ENCODE results near the gene SPOCK1. TPM values are rescaled to one million over a fixed set of nuclear protein-coding genes. Genes with fewer than 3 reads are reported as not detected.

SPOCK1 gene
- total and polyA plus RNA-seq, 12 donors = 13.7 to 70.3 (median 28.6) TPM

DNA sequence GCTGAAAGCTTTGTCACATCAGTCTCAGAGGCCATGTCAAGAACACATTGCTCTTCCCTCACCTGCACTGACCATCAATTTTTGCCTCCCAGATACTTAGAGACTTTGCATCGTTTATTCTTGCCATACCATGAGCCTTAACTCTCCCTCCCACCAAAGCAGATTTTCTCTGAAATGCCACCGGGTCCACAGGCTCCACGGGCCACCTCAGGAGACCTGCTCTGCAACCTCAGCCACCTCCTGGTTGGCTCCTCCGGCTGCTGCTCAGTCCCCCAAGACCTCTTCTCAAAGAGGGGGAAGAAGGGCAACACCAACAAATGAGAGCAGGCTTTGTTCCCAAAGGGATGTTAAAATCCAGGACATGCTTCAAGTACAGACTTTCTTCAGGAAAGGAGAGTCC, 400.5 kb downstream of the SPOCK1 start:
- intact Hi-C loops (cut with DNase I) = no loop called here
- DNase-seq (no peak), ATAC-seq (no peak)
- Histone ChIP-seq H3K4me1 (peaks cover 0 to 10% (median 0%) of the 10 kb centered on the region in 9 donors), H3K27ac (no peak overlapping the region), H3K4me3 (no peak overlapping the region), H3K27me3 (no peaks in the 10 kb centered on the region), H3K9me3 (no peaks in the 10 kb centered on the region), H3K36me3 (no peaks in the 10 kb centered on the region)
- 78% methylated on average over 4 of the region's 4 CpGs for WGBS, 2 donors
- TF ChIP-seq, protein P1, sequence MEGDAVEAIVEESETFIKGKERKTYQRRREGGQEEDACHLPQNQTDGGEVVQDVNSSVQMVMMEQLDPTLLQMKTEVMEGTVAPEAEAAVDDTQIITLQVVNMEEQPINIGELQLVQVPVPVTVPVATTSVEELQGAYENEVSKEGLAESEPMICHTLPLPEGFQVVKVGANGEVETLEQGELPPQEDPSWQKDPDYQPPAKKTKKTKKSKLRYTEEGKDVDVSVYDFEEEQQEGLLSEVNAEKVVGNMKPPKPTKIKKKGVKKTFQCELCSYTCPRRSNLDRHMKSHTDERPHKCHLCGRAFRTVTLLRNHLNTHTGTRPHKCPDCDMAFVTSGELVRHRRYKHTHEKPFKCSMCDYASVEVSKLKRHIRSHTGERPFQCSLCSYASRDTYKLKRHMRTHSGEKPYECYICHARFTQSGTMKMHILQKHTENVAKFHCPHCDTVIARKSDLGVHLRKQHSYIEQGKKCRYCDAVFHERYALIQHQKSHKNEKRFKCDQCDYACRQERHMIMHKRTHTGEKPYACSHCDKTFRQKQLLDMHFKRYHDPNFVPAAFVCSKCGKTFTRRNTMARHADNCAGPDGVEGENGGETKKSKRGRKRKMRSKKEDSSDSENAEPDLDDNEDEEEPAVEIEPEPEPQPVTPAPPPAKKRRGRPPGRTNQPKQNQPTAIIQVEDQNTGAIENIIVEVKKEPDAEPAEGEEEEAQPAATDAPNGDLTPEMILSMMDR (IDR thresholded peaks at IDR 0.05) = no peak

DNA sequence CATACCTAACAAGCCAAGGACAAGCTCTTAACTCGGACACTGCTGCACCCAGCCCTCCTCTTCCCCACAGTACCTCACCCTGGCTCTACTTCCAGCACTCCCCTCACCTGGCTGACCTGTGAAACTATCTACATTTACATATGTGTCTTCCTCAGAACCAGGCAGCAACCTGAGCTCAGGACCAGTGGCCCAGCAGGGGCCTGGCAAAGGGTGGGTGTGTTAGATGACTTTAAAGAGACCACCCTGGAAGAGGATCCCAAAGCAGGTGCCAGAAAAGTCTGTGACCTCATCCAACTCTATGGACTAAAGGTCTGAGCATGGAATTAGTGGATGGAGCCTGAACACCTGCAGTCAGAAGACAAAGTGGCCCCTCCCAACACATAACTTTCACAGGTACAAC, 400.9 kb downstream of the SPOCK1 start:
- 60 to 74% methylated on average over 1 of the region's 1 CpG for WGBS, 2 donors
- H3K4me1 ChIP-seq = peaks cover 0 to 10% (median 0%) of the 10 kb centered on the region in 9 donors
- H3K27me3 ChIP-seq = no peaks in the 10 kb centered on the region
- no peak for DNase-seq
- TF ChIP-seq, protein P1 (IDR thresholded peaks at IDR 0.05) = no peak
- H3K36me3 ChIP-seq = no peaks in the 10 kb centered on the region
- no peak overlapping the region for H3K27ac ChIP-seq
- H3K4me3 ChIP-seq = no peak overlapping the region
- no peak for ATAC-seq
- intact Hi-C loops (cut with DNase I) = no loop called here
- no peaks in the 10 kb centered on the region for H3K9me3 ChIP-seq

DNA sequence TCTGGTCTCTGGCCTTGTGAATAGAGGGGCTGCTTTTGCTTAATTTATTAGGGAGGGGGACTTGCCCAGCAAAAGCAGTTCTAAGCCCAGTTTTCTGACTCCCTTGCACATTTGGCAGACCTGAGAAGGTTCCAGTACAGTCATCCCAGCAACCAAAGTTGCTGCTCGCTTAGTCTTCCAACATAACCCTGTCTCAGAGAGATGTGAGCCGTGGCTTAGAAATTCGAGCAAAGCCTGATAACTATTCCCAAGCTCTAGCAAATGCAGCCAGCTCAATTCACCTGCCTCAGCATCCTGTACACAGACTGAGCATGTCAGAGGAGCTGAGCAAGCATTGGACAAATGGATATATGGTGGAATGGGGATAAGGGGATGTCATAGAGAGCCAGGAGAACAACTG, 401.9 kb downstream of the SPOCK1 start:
- WGBS, 2 donors = 87 to 93% methylated on average over 3 of the region's 3 CpGs
- Histone ChIP-seq H3K27ac (no peak overlapping the region), H3K36me3 (no peaks in the 10 kb centered on the region), H3K27me3 (no peaks in the 10 kb centered on the region), H3K9me3 (no peaks in the 10 kb centered on the region), H3K4me1 (peaks cover 0 to 5% (median 0%) of the 10 kb centered on the region in 9 donors), H3K4me3 (no peak overlapping the region)
- intact Hi-C loops (cut with DNase I) = no loop called here
- ATAC-seq = no peak
- TF ChIP-seq, protein P1 (IDR thresholded peaks at IDR 0.05) = no peak
- no peak for DNase-seq

DNA sequence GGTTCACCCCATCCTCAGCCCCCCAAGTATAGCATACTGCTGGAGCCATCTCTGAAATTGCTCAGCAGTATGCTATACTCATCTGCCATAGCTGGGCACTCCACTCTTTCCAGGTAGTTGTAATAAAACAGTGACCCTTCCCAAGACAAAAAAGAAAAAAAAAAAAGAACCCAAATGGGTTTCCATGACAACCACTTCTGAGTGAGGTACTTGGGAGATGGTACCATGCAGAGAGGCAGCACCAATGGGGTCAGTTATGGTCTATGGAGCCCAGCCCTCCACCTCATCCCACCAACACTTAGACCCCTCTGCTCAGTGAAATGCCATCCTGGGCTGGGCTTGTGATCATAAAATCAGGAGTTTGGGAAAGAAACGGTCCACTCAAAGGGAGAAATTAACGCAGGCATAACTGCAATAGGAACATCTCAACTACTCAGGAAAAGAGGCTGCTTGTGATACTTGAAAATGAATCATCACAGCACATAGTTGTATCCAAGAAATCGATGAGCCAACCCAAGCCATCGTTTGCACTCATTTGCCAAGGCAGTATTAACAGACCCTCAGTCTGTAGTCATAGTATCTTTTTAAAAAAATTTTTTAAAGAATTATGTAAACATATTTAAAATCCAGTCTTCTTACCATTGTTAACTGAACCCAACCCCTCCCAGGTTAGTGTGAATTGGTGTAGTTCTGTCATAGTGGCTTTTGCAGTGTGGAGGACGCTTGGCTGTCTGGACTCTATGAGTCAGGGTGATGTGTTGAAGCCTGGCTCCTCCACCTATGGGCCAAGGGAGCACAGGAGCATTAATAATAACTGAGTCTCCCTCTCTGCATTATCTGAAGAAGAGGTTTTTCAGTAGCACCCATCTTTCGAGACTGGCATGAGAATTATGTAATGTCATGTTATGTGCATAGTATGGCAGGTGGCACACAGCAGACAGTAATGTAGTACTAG, 402.7 kb downstream of the SPOCK1 start:
- no peaks in the 10 kb centered on the region for H3K9me3 ChIP-seq
- no peak overlapping the region for H3K4me3 ChIP-seq
- no peak overlapping the region for H3K27ac ChIP-seq
- H3K36me3 ChIP-seq = no peaks in the 10 kb centered on the region
- TF ChIP-seq, protein P1 (IDR thresholded peaks at IDR 0.05) = no peak
- no peaks in the 10 kb centered on the region for H3K27me3 ChIP-seq
- no peak for ATAC-seq
- H3K4me1 ChIP-seq = peaks cover 0 to 5% (median 0%) of the 10 kb centered on the region in 9 donors
- intact Hi-C loops (cut with DNase I) = no loop called here
- no peak for DNase-seq
- 88 to 90% methylated on average over 6 of the region's 6 CpGs for WGBS, 2 donors
